OCI-LY1 (cell line): ENCODE data around the gene TMEM196.

Experiments used
- H2AFZ ChIP-seq: fragments of 200-600 bp; sonication (generic), shearing (Covaris generic); 2 replicates; pipeline ENCODE4 v1.6.0; 2014; ENCODE audit warnings: antibody characterized with exemption, mild to moderate bottlenecking, low read length
- H3F3A ChIP-seq: fragments of 200-600 bp; sonication (generic), shearing (Covaris generic); 2 replicates; pipeline ENCODE4 v1.6.0; 2014; ENCODE audit warnings: mild to moderate bottlenecking, antibody characterized with exemption, low read length, moderate library complexity; ENCODE audit not compliant: insufficient read depth
- H3K27ac ChIP-seq: fragments of 200-600 bp; sonication (generic); 2 replicates; pipeline ENCODE4 v1.5.1; 2014; ENCODE audit warnings: low read length, mixed run types, mild to moderate bottlenecking, low read depth; ENCODE audit not compliant: poor library complexity, severe bottlenecking
- H3K27me3 ChIP-seq: fragments of 200-600 bp; sonication (generic); 2 replicates; pipeline ENCODE4 v1.6.0; 2014; ENCODE audit warnings: antibody characterized with exemption, mild to moderate bottlenecking, low read length, moderate library complexity; ENCODE audit not compliant: insufficient read depth
- H3K36me3 ChIP-seq: fragments of 200-600 bp; sonication (generic); 2 replicates; pipeline ENCODE4 v1.6.1; 2014; ENCODE audit warnings: mild to moderate bottlenecking, antibody characterized with exemption, low read length, moderate library complexity, mixed read lengths; ENCODE audit not compliant: insufficient read depth
- H3K4me1 ChIP-seq: fragments of 200-600 bp; sonication (generic); 2 replicates; pipeline ENCODE4 v1.5.1; 2014; ENCODE audit warnings: mild to moderate bottlenecking, low read length, moderate library complexity; ENCODE audit not compliant: insufficient read depth, severe bottlenecking
- H3K4me2 ChIP-seq: fragments of 200-600 bp; sonication (generic), shearing (Covaris generic); 2 replicates; pipeline ENCODE4 v1.6.1; 2014; ENCODE audit warnings: low read length
- H3K4me3 ChIP-seq: fragments of 200-600 bp; sonication (generic); 2 replicates; pipeline ENCODE4 v1.5.1; 2014; ENCODE audit warnings: low read length, low read depth, mild to moderate bottlenecking, mixed read lengths; ENCODE audit not compliant: poor library complexity, severe bottlenecking
- H3K79me2 ChIP-seq: fragments of 200-600 bp; shearing (Covaris generic); 2 replicates; pipeline ENCODE4 v1.6.1; 2016; ENCODE audit warnings: mixed run types, low read length, mixed read lengths; ENCODE audit not compliant: insufficient read depth
- H3K9ac ChIP-seq: fragments of 200-600 bp; sonication (generic), shearing (Covaris generic); 2 replicates; pipeline ENCODE4 v1.6.1; 2014; ENCODE audit warnings: mild to moderate bottlenecking, low read length, mixed read lengths
- H3K9me2 ChIP-seq: fragments of 200-600 bp; sonication (generic), shearing (Covaris generic); 2 replicates; pipeline ENCODE4 v1.6.1; 2014; ENCODE audit warnings: low read depth, mild to moderate bottlenecking, low read length, mixed read lengths
- H3K9me3 ChIP-seq: fragments of 200-600 bp; shearing (Covaris generic); 2 replicates; pipeline ENCODE4 v1.6.1; 2014; ENCODE audit warnings: low read length, mixed read lengths
- H4K20me1 ChIP-seq: fragments of 200-600 bp; sonication (generic), shearing (Covaris generic); 2 replicates; pipeline ENCODE4 v1.6.0; 2016; ENCODE audit warnings: mild to moderate bottlenecking, low read length; ENCODE audit not compliant: insufficient read depth
- CTCF ChIP-seq: fragments of 200-600 bp; sonication (generic), shearing (Covaris generic); IDR thresholded peaks from 2 replicates; pipeline ENCODE4 v1.5.1; 2017; ENCODE audit warnings: mild to moderate bottlenecking, antibody characterized with exemption, low read length, moderate library complexity, mixed read lengths
- EZH2 ChIP-seq: fragments of 200-600 bp; sonication (generic), shearing (Covaris generic); IDR thresholded peaks from 2 replicates; pipeline ENCODE4 v1.8.0; 2017; ENCODE audit warnings: borderline replicate concordance, mixed run types, mild to moderate bottlenecking, antibody characterized with exemption, low read length, moderate library complexity, mixed read lengths

TMEM196 gene

GRCh38 chr7:19707240-19707639, 66.2 kb downstream of the TMEM196 start:
- peaks cover 56% of the 10 kb centered on the region for H3K79me2 ChIP-seq
- H3K4me2 ChIP-seq = peak overlapping the region; percentile 69
- no peaks in the 10 kb centered on the region for H3K9me3 ChIP-seq
- peak overlapping the region; percentile 87 for H3K9ac ChIP-seq
- no peaks in the 10 kb centered on the region for H3K9me2 ChIP-seq
- TF ChIP-seq EZH2 = no peak
- peaks cover 28% of the 10 kb centered on the region for H3K4me1 ChIP-seq
- no peak overlapping the region for H3K27ac ChIP-seq
- H3F3A ChIP-seq = no peaks in the 10 kb centered on the region
- peak overlapping the region; percentile 92 for H3K4me3 ChIP-seq
- peaks cover 22% of the 10 kb centered on the region for H3K36me3 ChIP-seq
- no peak overlapping the region for H2AFZ ChIP-seq
- H3K27me3 ChIP-seq = no peaks in the 10 kb centered on the region
- no peaks in the 10 kb centered on the region for H4K20me1 ChIP-seq

- Histone ChIP-seq H3K27me3 (no peaks in the 10 kb centered on the region), H3K4me3 (no peak overlapping the region), H3K79me2 (peaks cover 56% of the 10 kb centered on the region), H4K20me1 (no peaks in the 10 kb centered on the region), H3K4me1 (peaks cover 28% of the 10 kb centered on the region), H3K27ac (no peak overlapping the region), H3K9me2 (no peaks in the 10 kb centered on the region), H3K9ac (no peak overlapping the region), H3K36me3 (peaks cover 36% of the 10 kb centered on the region), H2AFZ (no peak overlapping the region), H3K9me3 (no peaks in the 10 kb centered on the region), H3F3A (no peaks in the 10 kb centered on the region), H3K4me2 (no peak overlapping the region)
- TF ChIP-seq EZH2 (no peak), CTCF (no peak)
Observed at GRCh38 chr7:19705663-19706062, 67.8 kb downstream of the TMEM196 start.

- H3K79me2 ChIP-seq = peaks cover 34% of the 10 kb centered on the region
- H3K9ac ChIP-seq = no peak overlapping the region
- H3K4me2 ChIP-seq = no peak overlapping the region
- H4K20me1 ChIP-seq = no peaks in the 10 kb centered on the region
- no peak overlapping the region for H3K27ac ChIP-seq
- no peaks in the 10 kb centered on the region for H3K9me3 ChIP-seq
- peaks cover 67% of the 10 kb centered on the region for H3K36me3 ChIP-seq
- TF ChIP-seq CTCF (no peak), EZH2 (no peak)
- H3K9me2 ChIP-seq = no peaks in the 10 kb centered on the region
- H3F3A ChIP-seq = no peaks in the 10 kb centered on the region
- no peaks in the 10 kb centered on the region for H3K27me3 ChIP-seq
- peaks cover 5% of the 10 kb centered on the region for H3K4me1 ChIP-seq
- H3K4me3 ChIP-seq = no peak overlapping the region
- no peak overlapping the region for H2AFZ ChIP-seq
Observed at GRCh38 chr7:19701471-19701870, 71.9 kb downstream of the TMEM196 start.

- peaks cover 28% of the 10 kb centered on the region for H3K79me2 ChIP-seq
- no peaks in the 10 kb centered on the region for H3K27me3 ChIP-seq
- peaks cover 67% of the 10 kb centered on the region for H3K36me3 ChIP-seq
- peaks cover under 1% of the 10 kb centered on the region for H3K4me1 ChIP-seq
- H3K9ac ChIP-seq = no peak overlapping the region
- no peaks in the 10 kb centered on the region for H4K20me1 ChIP-seq
- no peak overlapping the region for H3K4me3 ChIP-seq
- H3K9me3 ChIP-seq = no peaks in the 10 kb centered on the region
- no peak overlapping the region for H2AFZ ChIP-seq
- H3K4me2 ChIP-seq = no peak overlapping the region
- TF ChIP-seq EZH2 = no peak
- H3F3A ChIP-seq = no peaks in the 10 kb centered on the region
- no peaks in the 10 kb centered on the region for H3K9me2 ChIP-seq
- H3K27ac ChIP-seq = no peak overlapping the region
Observed at GRCh38 chr7:19700936-19701335, 72.5 kb downstream of the TMEM196 start.
